ENCODE measurements around the gene C3orf20. TPM values are rescaled to one million over a fixed set of nuclear protein-coding genes. Genes with fewer than 3 reads are reported as not detected.

Gene C3orf20
- total RNA-seq, 4 donors from 2014 or later, result 0.29 TPM; not detected in 3

DNA sequence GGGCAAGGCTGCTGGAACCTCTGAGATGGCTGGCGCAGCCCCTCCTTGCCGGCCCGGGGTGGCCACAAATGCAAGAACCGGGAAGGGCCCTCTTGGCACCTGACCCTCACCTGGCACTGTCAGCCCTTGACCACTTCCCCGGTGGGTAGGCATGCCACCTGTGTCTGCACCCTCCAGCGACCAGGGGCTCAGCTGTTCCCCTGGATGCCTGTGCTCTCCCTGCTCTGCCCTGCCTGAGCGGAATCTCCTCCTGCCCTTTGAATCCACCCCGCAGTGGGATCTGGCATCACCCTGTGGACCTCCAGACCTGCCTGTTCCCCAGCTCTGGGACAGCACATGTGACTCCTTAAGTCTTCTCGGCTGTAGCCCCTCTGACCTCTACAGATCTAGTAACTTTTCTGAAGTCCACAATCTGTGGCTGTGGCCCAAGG lies 117.8 kb downstream of the C3orf20 start:
- Histone ChIP-seq H3K4me1 (peaks cover 0 to 7% of the 10 kb centered on the region in 2 donors), H3K36me3 (no peaks in the 10 kb centered on the region), H3K4me3 (replicated peaks in 1 of 3) (no peak overlapping the region), H3K27ac (no peak overlapping the region), H3K9me3 (no peaks in the 10 kb centered on the region), H3K27me3 (no peaks in the 10 kb centered on the region)
- DNase-seq, result no peak
- intact Hi-C loops (cut with DNase I), result loop anchor here (5.0 kb wide), 1 partner anchor 130 kb away; no protein-coding TSS in a partner anchor
- 84 to 87% methylated on average over 3 to 6 of the region's 9 CpGs for WGBS, 2 donors
- no peak for TF ChIP-seq CTCF (IDR thresholded peaks at IDR 0.05)

DNA sequence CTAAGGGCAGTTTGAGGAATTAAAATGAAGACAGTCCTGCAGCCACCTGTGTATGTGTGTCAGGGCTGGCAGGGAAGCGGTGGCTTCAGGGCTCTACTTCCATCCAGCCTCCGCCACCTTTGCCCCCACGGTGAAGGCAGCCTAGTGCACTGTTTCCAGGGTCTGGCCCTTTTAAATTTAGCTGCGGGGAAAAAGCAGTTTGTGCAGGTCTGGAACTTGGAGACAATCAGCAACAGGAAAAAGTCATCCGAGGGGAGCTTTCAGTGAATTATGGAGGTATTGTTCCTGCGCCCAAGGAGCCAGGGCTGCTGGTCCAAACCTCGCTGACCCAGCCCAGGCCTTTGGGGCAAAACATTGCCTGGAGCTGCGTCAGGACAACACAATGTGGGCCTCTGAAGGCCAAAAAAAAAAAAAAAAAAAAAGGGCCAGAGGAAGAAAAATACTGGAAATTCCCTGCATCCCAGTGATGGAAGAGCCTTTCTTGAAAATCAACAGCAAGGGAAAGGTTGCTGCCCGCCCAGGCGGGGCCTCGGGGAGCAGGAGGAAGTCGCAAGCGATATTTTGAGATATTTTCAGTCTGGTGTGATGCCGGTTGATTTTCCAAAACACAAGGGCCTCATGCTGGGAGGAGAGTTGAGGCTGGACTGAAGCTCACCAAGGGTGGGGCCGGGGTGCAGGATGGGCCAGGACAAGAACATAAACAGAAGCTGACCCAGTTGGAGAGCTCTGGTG lies 118.4 kb downstream of the C3orf20 start:
- WGBS, 2 donors, result 56 to 69% methylated on average over 15 of the region's 15 CpGs
- TF ChIP-seq CTCF (IDR thresholded peaks at IDR 0.05) (no peak), POLR2A (IDR thresholded peaks at IDR 0.05) (no peak)
- Histone ChIP-seq H3K4me1 (peaks cover 0 to 7% of the 10 kb centered on the region in 2 donors), H3K27me3 (no peaks in the 10 kb centered on the region), H3K9me3 (no peaks in the 10 kb centered on the region), H3K36me3 (no peaks in the 10 kb centered on the region), H3K27ac (no peak overlapping the region), H3K4me3 (replicated peaks in 1 of 3) (no peak overlapping the region)
- intact Hi-C loops (cut with DNase I), result loop anchor here (5.0 kb wide), 1 partner anchor 129 kb away; no protein-coding TSS in a partner anchor
- DNase-seq, result no peak

DNA sequence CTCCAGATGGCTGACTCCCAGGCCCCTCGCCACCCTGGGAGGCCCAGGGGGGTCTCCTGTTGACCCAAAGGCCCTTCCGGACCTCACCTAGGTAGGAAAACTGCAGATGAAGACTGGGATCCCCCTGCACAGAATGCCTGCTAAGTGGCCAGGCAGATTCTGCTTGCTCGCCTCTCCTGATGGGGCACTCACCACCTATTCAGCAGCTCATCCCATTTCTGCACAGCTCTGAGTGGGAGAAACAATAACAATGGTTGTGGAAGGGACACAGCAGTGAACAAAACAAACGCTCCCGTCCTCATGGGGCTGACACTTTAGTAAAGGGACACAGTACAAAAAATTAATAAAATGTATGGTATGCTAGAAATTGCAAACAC lies 118.9 kb downstream of the C3orf20 start:
- no peaks in the 10 kb centered on the region for H3K9me3 ChIP-seq
- no peaks in the 10 kb centered on the region for H3K27me3 ChIP-seq
- H3K36me3 ChIP-seq, result no peaks in the 10 kb centered on the region
- peaks cover 0 to 7% of the 10 kb centered on the region in 2 donors for H3K4me1 ChIP-seq
- no peak overlapping the region for H3K4me3 ChIP-seq (replicated peaks in 1 of 3)
- H3K27ac ChIP-seq, result no peak overlapping the region
- 56 to 57% methylated on average over 4 to 5 of the region's 5 CpGs for WGBS, 2 donors
- DNase-seq, result no peak
- TF ChIP-seq POLR2A (IDR thresholded peaks at IDR 0.05), result no peak
- TF ChIP-seq CTCF (IDR thresholded peaks at IDR 0.05), result no peak
- intact Hi-C loops (cut with DNase I), result loop anchor here (5.0 kb wide), 1 partner anchor 128 kb away; no protein-coding TSS in a partner anchor

DNA sequence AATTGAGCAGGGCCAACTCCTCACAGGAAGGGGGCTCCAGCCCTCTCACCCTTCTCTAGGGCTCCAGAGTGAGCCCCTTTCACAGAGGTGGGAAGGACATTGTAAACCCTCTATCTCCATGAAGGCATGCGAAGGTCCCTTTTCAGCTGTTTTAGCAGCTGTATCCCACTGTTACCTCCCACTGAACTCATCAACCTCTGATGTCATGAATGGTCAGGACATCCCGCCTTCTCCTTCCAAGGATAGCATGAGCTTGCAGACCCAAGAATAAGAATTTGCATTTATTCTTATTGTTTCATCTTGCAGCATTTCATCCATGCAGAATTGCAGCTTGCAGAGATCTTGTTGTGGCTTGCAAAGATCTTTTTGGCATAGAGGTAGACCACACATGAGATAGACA lies 119.5 kb downstream of the C3orf20 start:
- Histone ChIP-seq H3K4me3 (replicated peaks in 1 of 3) (no peak overlapping the region), H3K4me1 (peaks cover 0 to 7% of the 10 kb centered on the region in 2 donors), H3K27ac (no peak overlapping the region), H3K9me3 (no peaks in the 10 kb centered on the region), H3K27me3 (no peaks in the 10 kb centered on the region), H3K36me3 (no peaks in the 10 kb centered on the region)
- intact Hi-C loops (cut with DNase I), result loop anchor here (5.0 kb wide), 1 partner anchor 128 kb away; no protein-coding TSS in a partner anchor
- 85 to 90% methylated on average over 2 of the region's 2 CpGs for WGBS, 2 donors
- no peak for DNase-seq
- TF ChIP-seq POLR2A (IDR thresholded peaks at IDR 0.05) (no peak), CTCF (IDR thresholded peaks at IDR 0.05) (no peak)

DNA sequence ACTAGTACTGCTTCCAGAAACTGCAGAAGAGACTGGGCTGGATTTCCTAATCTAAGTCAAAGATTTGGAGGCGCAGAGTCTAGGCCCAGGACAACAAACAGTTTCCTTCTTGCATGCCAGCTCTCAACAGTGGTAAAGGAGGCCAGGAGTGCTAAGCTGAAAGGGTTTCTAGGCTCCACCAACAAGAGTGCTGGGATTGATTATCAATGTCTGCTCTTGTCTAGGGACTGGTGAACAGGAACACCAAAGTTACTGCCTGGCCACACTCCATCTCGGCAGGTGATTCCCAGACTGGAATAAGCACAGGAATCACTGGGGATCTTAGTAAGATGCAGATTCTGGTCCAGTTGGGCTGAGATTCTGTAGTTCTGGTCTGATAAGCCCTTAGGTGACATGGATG lies 121.1 kb downstream of the C3orf20 start:
- Histone ChIP-seq H3K4me1 (peaks cover 0 to 7% of the 10 kb centered on the region in 2 donors), H3K27ac (no peak overlapping the region), H3K4me3 (replicated peaks in 1 of 3) (no peak overlapping the region), H3K36me3 (no peaks in the 10 kb centered on the region), H3K9me3 (no peaks in the 10 kb centered on the region), H3K27me3 (no peaks in the 10 kb centered on the region)
- no peak for DNase-seq
- TF ChIP-seq CTCF (IDR thresholded peaks at IDR 0.05), result no peak
- intact Hi-C loops (cut with DNase I), result no loop called here
- WGBS, 2 donors, result 35 to 54% methylated on average over 2 of the region's 2 CpGs
